IMR-90 (cell line): Measurements from ENCODE around the gene ZNF12. TPM values are rescaled to one million over a fixed set of nuclear protein-coding genes. Genes with fewer than 3 reads are reported as not detected.

Source experiments
- ATAC-seq: fragments of 200-7000 bp; cut with Tn5 transposase; 2 replicates; pipeline ENCODE4 v1.9.1; 2020; ENCODE audit warnings: low read depth, mild to moderate bottlenecking, moderate library complexity
- BruUV-seq: library from RNA; stranded (reverse); fragments of 400-500 nt; replicated peaks from 2 replicates; lab custom pipeline; 2021; lab: Mats Ljungman, UMichigan
- CTCF ChIA-PET: fragments of 300-600 bp; formaldehyde crosslinking; extraction: SDS; loops from one replicate; lab custom pipeline; 2021; ENCODE audit warnings: antibody characterized with exemption; lab: Yijun Ruan, JAX
- POLR2A ChIA-PET: fragments of 300-600 bp; sonication (Branson Sonifier 250); formaldehyde crosslinking; loops from one replicate; lab custom pipeline; 2022; ENCODE audit warnings: antibody characterized with exemption; ENCODE audit not compliant: unreplicated experiment; lab: Charles Lee
- DNase-seq: peaks from one replicate; pipeline ENCODE4 v3.0.0; 2013
- H2AFZ ChIP-seq: replicated peaks from 2 replicates; pipeline ENCODE3; 2013; ENCODE audit warnings: low read length, mild to moderate bottlenecking; ENCODE audit not compliant: poor library complexity
- H2AK5ac ChIP-seq: 2 replicates; pipeline ENCODE4 v1.6.1; 2013; ENCODE audit warnings: low read depth, low read length, inconsistent platforms
- H2AK9ac ChIP-seq: replicated peaks from 2 replicates; pipeline ENCODE3; 2013; ENCODE audit warnings: mild to moderate bottlenecking, low read depth, low read length, moderate library complexity; ENCODE audit not compliant: poor library complexity
- H2BK120ac ChIP-seq: 2 replicates; pipeline ENCODE4 v1.6.1; 2013; ENCODE audit warnings: low read depth, low read length, inconsistent platforms
- H2BK15ac ChIP-seq: 3 replicates; pipeline ENCODE4 v1.6.1; 2013; ENCODE audit warnings: low read depth, low read length, inconsistent platforms
- H2BK20ac ChIP-seq: 2 replicates; pipeline ENCODE4 v1.6.1; 2013; ENCODE audit warnings: low read depth, mild to moderate bottlenecking, inconsistent platforms, low read length, moderate library complexity
- H2BK5ac ChIP-seq: 2 replicates; pipeline ENCODE4 v1.6.1; 2013; ENCODE audit warnings: mild to moderate bottlenecking, low read depth, low read length, inconsistent platforms; ENCODE audit not compliant: poor library complexity, severe bottlenecking
- H3K14ac ChIP-seq: replicated peaks from 2 replicates; pipeline ENCODE4 v1.6.1; 2013; ENCODE audit warnings: low read depth, low read length, inconsistent platforms
- H3K18ac ChIP-seq: 2 replicates; pipeline ENCODE4 v1.6.1; 2013; ENCODE audit warnings: low read depth, low read length, control low read depth
- H3K23ac ChIP-seq: 2 replicates; pipeline ENCODE4 v1.6.1; 2013; ENCODE audit warnings: low read depth, low read length, inconsistent platforms
- H3K27ac ChIP-seq: 2 replicates; pipeline ENCODE4 v1.5.1; 2013; ENCODE audit warnings: mild to moderate bottlenecking, control low read depth, low read length; ENCODE audit not compliant: insufficient read depth
- H3K27me3 ChIP-seq: 2 replicates; pipeline ENCODE4 v1.6.1; 2013; ENCODE audit warnings: low read length; ENCODE audit not compliant: control insufficient read depth, insufficient read depth
- H3K36me3 ChIP-seq: 2 replicates; pipeline ENCODE4 v1.6.1; 2013; ENCODE audit warnings: low read length, mixed read lengths; ENCODE audit not compliant: control insufficient read depth, insufficient read depth
- H3K4ac ChIP-seq: 2 replicates; pipeline ENCODE4 v1.6.1; 2013; ENCODE audit warnings: low read depth, low read length, inconsistent platforms
- H3K4me1 ChIP-seq: 2 replicates; pipeline ENCODE4 v1.6.1; 2013; ENCODE audit warnings: low read length, mixed read lengths; ENCODE audit not compliant: control insufficient read depth, insufficient read depth
- H3K4me2 ChIP-seq: 2 replicates; pipeline ENCODE4 v1.6.1; 2013; ENCODE audit warnings: low read depth, mild to moderate bottlenecking, control low read depth, low read length, moderate library complexity
- H3K4me3 ChIP-seq: 2 replicates; pipeline ENCODE4 v1.5.1; 2013; ENCODE audit warnings: low read depth, mild to moderate bottlenecking, control low read depth, low read length, moderate library complexity; ENCODE audit not compliant: insufficient read depth
- H3K56ac ChIP-seq: 2 replicates; pipeline ENCODE4 v1.6.1; 2013; ENCODE audit warnings: low read length, inconsistent platforms; ENCODE audit not compliant: insufficient read depth; ENCODE audit errors: extremely low read depth
- H3K79me1 ChIP-seq, 2 experiments: 2 replicates each; pipeline ENCODE4 v1.6.1; 2013; ENCODE audit warnings: low read length in 2 of 2, inconsistent platforms in 1 of 2, low read depth in 1 of 2
- H3K9ac ChIP-seq: 2 replicates; pipeline ENCODE4 v1.6.1; 2013; ENCODE audit warnings: low read depth, low read length, control low read depth
- H3K9me1 ChIP-seq: 2 replicates; pipeline ENCODE4 v1.6.1; 2013; ENCODE audit warnings: low read length, inconsistent platforms; ENCODE audit not compliant: insufficient read depth
- H3K9me3 ChIP-seq: 2 replicates; pipeline ENCODE4 v1.6.1; 2013; ENCODE audit warnings: low read length; ENCODE audit not compliant: control insufficient read depth, insufficient read depth
- H4K20me1 ChIP-seq: 2 replicates; pipeline ENCODE4 v1.6.1; 2013; ENCODE audit warnings: low read length, inconsistent platforms; ENCODE audit not compliant: insufficient read depth
- H4K5ac ChIP-seq: 2 replicates; pipeline ENCODE4 v1.6.1; 2013; ENCODE audit warnings: mild to moderate bottlenecking, low read depth, low read length, control low read depth
- H4K8ac ChIP-seq, 2 experiments: 2 replicates each; pipeline ENCODE4 v1.6.1; 2013; ENCODE audit warnings: low read depth in 2 of 2, low read length in 2 of 2, control low read depth in 1 of 2, inconsistent platforms in 1 of 2
- H4K91ac ChIP-seq: 2 replicates; pipeline ENCODE4 v1.6.1; 2013; ENCODE audit warnings: low read depth, low read length, inconsistent platforms; ENCODE audit not compliant: insufficient read depth
- BHLHE40 ChIP-seq: fragments of 150-350 bp; IDR thresholded peaks from 2 replicates; pipeline ENCODE4 v1.6.1; 2016; ENCODE audit warnings: mild to moderate bottlenecking, low read depth, low read length
- CEBPB ChIP-seq: IDR thresholded peaks from 2 replicates; pipeline ENCODE4 v1.6.1; 2012; ENCODE audit warnings: low read depth, low read length, improper control_type of control experiment
- CTCF ChIP-seq: conservative IDR thresholded peaks from 2 replicates; pipeline ENCODE4 v1.5.1; 2012; ENCODE audit warnings: mild to moderate bottlenecking, low read depth, low read length, improper control_type of control experiment
- ELK1 ChIP-seq: fragments of 150-350 bp; IDR thresholded peaks from 2 replicates; pipeline ENCODE4 v1.6.1; 2016; ENCODE audit warnings: low read depth, mild to moderate bottlenecking, low read length, moderate library complexity, borderline replicate concordance
- FOS ChIP-seq: fragments of 150-350 bp; IDR thresholded peaks from 2 replicates; pipeline ENCODE4 v1.6.1; 2016; ENCODE audit warnings: low read depth, low read length
- MAFK ChIP-seq: IDR thresholded peaks from 2 replicates; pipeline ENCODE4 v1.6.1; 2012; ENCODE audit warnings: low read depth, low read length, improper control_type of control experiment
- MAZ ChIP-seq: IDR thresholded peaks from 2 replicates; pipeline ENCODE4 v1.6.1; 2012; ENCODE audit warnings: low read depth, mild to moderate bottlenecking, low read length, improper control_type of control experiment, moderate library complexity, borderline replicate concordance
- MXI1 ChIP-seq: IDR thresholded peaks from 2 replicates; pipeline ENCODE4 v1.6.1; 2012; ENCODE audit warnings: low read depth, mild to moderate bottlenecking, low read length, moderate library complexity, borderline replicate concordance
- RFX5 ChIP-seq: IDR thresholded peaks from 2 replicates; pipeline ENCODE4 v1.8.0; 2012; ENCODE audit warnings: low read depth, mild to moderate bottlenecking, low read length, moderate library complexity
- SMC3 ChIP-seq: fragments of 150-350 bp; IDR thresholded peaks from 2 replicates; pipeline ENCODE4 v1.6.1; 2016; ENCODE audit warnings: low read depth, mild to moderate bottlenecking, antibody characterized with exemption, low read length, moderate library complexity
- USF2 ChIP-seq: fragments of 150-350 bp; IDR thresholded peaks from 2 replicates; pipeline ENCODE4 v1.6.1; 2017; ENCODE audit warnings: mild to moderate bottlenecking, antibody characterized with exemption, low read length, low read depth
- WGBS, 2 experiments: methylation state at CpG; one replicate each; pipeline versions ENCODE4 v1.1.5 to v1.1.7; 2013; ENCODE audit warnings: missing lambda C conversion rate in 2 of 2; ENCODE audit not compliant: insufficient read length in 1 of 2; ENCODE audit errors: extremely low coverage in 2 of 2; 5-methylcytosine and 5-hydroxymethylcytosine counted together
- dilution Hi-C: fragments of 300-500 bp; cut with HindIII; formaldehyde crosslinking; loops from one replicate; pipeline ENCODE4 v1.14.3; 2018; ENCODE audit warnings: low sequenced_read_pairs; ENCODE audit not compliant: unreplicated experiment
- in situ Hi-C: fragments of 300-500 bp; cut with MboI; formaldehyde crosslinking; loops from 3 replicates; pipeline ENCODE4 v1.14.3; 2019; ENCODE audit warnings: low sequenced_read_pairs, inconsistent platforms, mixed read lengths
- intact Hi-C: fragments of 100-400 bp; cut with micrococcal nuclease; formaldehyde crosslinking; loops from 2 replicates; pipeline ENCODE4 v1.10.0; 2022
- polyA plus RNA-seq, 3 experiments: library from polyadenylated mRNA; depleted of rRNA; stranded (reverse); fragments of >200 nt; gene quantifications; 2 replicates each; pipeline ENCODE4 v1.2.3, GENCODE V29; 2012; ENCODE audit warnings: low replicate concordance in 1 of 3
- total RNA-seq: library from RNA; depleted of rRNA; stranded (reverse); fragments of >200 nt; gene quantifications from 2 replicates; pipeline ENCODE4 v1.2.3, GENCODE V29; 2012

ZNF12 gene
- total and polyA plus RNA-seq, 2 of the 4 experiments (the other 2 are of a cell fraction) = 8.2 to 20.8 TPM

GRCh38 chr7:6640246-6640721 lies 66.5 kb downstream of the ZNF12 start:
- Histone ChIP-seq H3K79me1 (peaks cover 19 to 46% of the 10 kb centered on the region in 2 experiments), H3K27me3 (no peaks in the 10 kb centered on the region), H3K36me3 (peaks cover 50% of the 10 kb centered on the region), H2AFZ (no peak overlapping the region), H3K23ac (no peak overlapping the region), H4K91ac (no peak overlapping the region), H4K8ac (no peak overlapping the region), H2BK15ac (no peak overlapping the region), H3K9ac (no peak overlapping the region), H3K56ac (no peak overlapping the region), H3K4me2 (no peak overlapping the region), H3K27ac (no peak overlapping the region), H4K20me1 (0 out of 2 replicates have a peak, but pooled peaks cover 7% of the 10 kb centered on the region), H3K18ac (no peak overlapping the region), H3K4me1 (peaks cover 7% of the 10 kb centered on the region), H2AK5ac (no peak overlapping the region), H4K5ac (no peak overlapping the region), H3K9me1 (peaks cover 10% of the 10 kb centered on the region; the same call in 1 of the 2 replicates), H2BK120ac (no peak overlapping the region), H3K14ac (no peak overlapping the region), H3K4me3 (no peak overlapping the region), H2BK20ac (no peak overlapping the region), H2AK9ac (no peak overlapping the region), H3K4ac (no peak overlapping the region), H2BK5ac (no peak overlapping the region), H3K9me3 (no peaks in the 10 kb centered on the region)
- in situ Hi-C loops = no loop called here
- 100% methylated on average over 1 of the region's 11 CpGs; no CpG with 5 or more reads in 1 of the 2 experiments for WGBS, 2 experiments
- intact Hi-C loops = no loop called here
- TF ChIP-seq BHLHE40 (no peak), CEBPB (no peak), MAFK (no peak), FOS (no peak), CTCF (no peak), RFX5 (no peak), ELK1 (no peak), USF2 (no peak), MXI1 (no peak), MAZ (no peak), SMC3 (no peak)
- ATAC-seq (no peak), DNase-seq (peak; percentile 31)
- ChIA-PET CTCF (no interaction called here), POLR2A (no interaction called here)
- no TSS peak for BruUV-seq
- dilution Hi-C loops = no loop called here
